ENCODE data around the gene PLCB1. TPM values are rescaled to one million over a fixed set of nuclear protein-coding genes. Genes with fewer than 3 reads are reported as not detected.

PLCB1 gene
- total RNA-seq, 2 experiments from 2014 or later = 6.1 to 6.2 TPM

- H3K36me3 Mint-ChIP-seq = no peaks in the 10 kb centered on the region
- DNase-seq (no peak), ATAC-seq (ENCODE audit: low read depth) (no peak)
- POLR2A ChIA-PET = no interaction called here
- H3K9me3 Mint-ChIP-seq = no peaks in the 10 kb centered on the region
- no peak overlapping the region for H3K4me3 Mint-ChIP-seq
- H3K27ac Mint-ChIP-seq = no peak overlapping the region
- no peaks in the 10 kb centered on the region for H3K4me1 Mint-ChIP-seq
- H3K27me3 Mint-ChIP-seq = no peaks in the 10 kb centered on the region
Observed at GRCh38 chr20:8756410-8756809, 624.3 kb downstream of the PLCB1 start.

DNA sequence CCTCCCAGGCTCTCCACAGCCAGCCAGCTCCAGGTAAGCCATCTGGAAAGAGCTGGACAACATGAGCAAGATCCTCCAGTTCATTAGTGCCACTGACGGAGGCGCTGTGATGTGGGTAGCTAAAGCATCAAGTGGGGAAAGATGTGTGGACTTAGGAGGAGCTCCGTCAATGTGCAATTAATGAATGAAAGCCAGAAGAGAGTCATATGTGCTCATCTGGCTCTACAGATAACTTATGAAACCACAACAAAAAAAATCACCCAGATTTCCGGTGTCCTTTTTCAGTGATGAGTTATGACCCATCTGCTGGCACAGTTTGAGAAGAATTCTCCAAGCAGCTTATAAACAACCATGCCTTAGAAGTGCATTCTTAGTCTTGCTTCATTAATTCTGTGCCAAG lies 625.1 kb downstream of the PLCB1 start:
- POLR2A ChIA-PET = no interaction called here
- H3K4me1 Mint-ChIP-seq = no peaks in the 10 kb centered on the region
- H3K27me3 Mint-ChIP-seq = no peaks in the 10 kb centered on the region
- no peaks in the 10 kb centered on the region for H3K36me3 Mint-ChIP-seq
- no peak overlapping the region for H3K27ac Mint-ChIP-seq
- no peak overlapping the region for H3K4me3 Mint-ChIP-seq
- DNase-seq = no peak
- no peak for ATAC-seq (ENCODE audit: low read depth)
- H3K9me3 Mint-ChIP-seq = no peaks in the 10 kb centered on the region

DNA sequence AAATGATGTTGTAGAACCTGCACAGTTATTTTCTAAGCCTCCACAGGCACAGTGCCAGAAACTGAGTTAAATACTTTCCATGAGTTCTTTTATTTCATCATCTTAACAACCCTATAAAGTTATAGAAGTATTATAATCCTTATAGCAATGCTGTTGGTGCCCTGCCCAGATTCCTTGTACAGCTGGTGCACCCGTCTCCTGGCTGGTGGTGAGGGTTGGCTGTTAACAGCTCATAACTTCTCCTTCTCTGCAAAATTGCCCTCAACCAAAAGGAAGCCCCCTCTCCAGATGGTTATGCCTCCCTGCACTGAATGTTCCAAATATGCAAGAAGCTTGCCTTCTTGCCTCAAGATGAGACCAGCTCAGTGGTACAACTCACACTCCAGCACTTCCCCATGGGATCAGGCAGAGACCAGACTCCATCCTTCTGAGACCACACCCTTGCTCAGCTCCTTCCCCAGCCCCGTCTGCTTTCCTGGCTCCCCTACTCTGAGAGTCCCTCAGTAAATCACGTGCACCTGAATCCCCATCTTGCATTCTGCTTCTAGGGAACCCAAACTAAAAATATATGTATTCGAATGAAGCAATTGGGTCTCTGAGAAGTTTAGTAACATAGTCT lies 632.4 kb downstream of the PLCB1 start:
- H3K36me3 Mint-ChIP-seq = no peaks in the 10 kb centered on the region
- H3K27me3 Mint-ChIP-seq = no peaks in the 10 kb centered on the region
- POLR2A ChIA-PET = no interaction called here
- ATAC-seq (ENCODE audit: low read depth) (no peak), DNase-seq (no peak)
- H3K27ac Mint-ChIP-seq = no peak overlapping the region
- peaks cover 4% of the 10 kb centered on the region for H3K4me1 Mint-ChIP-seq
- H3K9me3 Mint-ChIP-seq = no peaks in the 10 kb centered on the region
- no peak overlapping the region for H3K4me3 Mint-ChIP-seq

DNA sequence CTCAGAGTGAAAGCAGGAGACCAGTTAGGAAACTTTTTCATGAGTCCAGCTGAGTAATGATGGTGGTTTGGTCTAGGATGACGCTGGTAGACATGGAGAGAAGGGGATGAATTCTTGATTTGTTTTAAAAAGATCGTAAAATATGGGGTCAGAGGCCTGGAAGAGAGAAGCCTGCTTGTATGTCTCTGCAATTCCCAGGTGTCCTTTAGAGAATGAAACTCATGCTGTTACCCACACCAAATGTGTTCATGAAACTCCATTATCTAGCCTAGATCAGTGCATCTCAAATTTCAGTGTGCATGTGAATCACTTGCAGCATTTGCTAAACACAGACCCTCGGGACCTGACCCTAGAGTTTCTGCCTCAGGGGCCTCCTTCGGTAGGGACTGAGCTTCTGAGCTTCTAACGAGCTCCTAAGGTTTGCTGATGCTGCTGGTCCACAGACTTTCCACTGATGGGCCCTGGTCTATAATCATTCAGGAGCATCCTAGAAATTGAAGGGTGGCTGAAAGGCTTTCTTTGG lies 634.9 kb downstream of the PLCB1 start:
- no peaks in the 10 kb centered on the region for H3K36me3 Mint-ChIP-seq
- H3K27me3 Mint-ChIP-seq = no peaks in the 10 kb centered on the region
- H3K4me1 Mint-ChIP-seq = peaks cover 4% of the 10 kb centered on the region
- ATAC-seq (ENCODE audit: low read depth) (no peak), DNase-seq (no peak)
- POLR2A ChIA-PET = no interaction called here
- H3K27ac Mint-ChIP-seq = no peak overlapping the region
- H3K4me3 Mint-ChIP-seq = no peak overlapping the region
- H3K9me3 Mint-ChIP-seq = no peaks in the 10 kb centered on the region

- no peaks in the 10 kb centered on the region for H3K36me3 Mint-ChIP-seq
- POLR2A ChIA-PET = no interaction called here
- ATAC-seq (ENCODE audit: low read depth) (no peak), DNase-seq (no peak)
- H3K9me3 Mint-ChIP-seq = no peaks in the 10 kb centered on the region
- no peak overlapping the region for H3K27ac Mint-ChIP-seq
- H3K27me3 Mint-ChIP-seq = no peaks in the 10 kb centered on the region
- no peaks in the 10 kb centered on the region for H3K4me1 Mint-ChIP-seq
- no peak overlapping the region for H3K4me3 Mint-ChIP-seq
Observed at GRCh38 chr20:8774412-8774811, 642.3 kb downstream of the PLCB1 start.

- POLR2A ChIA-PET = no interaction called here
- H3K36me3 Mint-ChIP-seq = no peaks in the 10 kb centered on the region
- peaks cover 2% of the 10 kb centered on the region for H3K27me3 Mint-ChIP-seq
- no peak overlapping the region for H3K27ac Mint-ChIP-seq
- no peak overlapping the region for H3K4me3 Mint-ChIP-seq
- H3K4me1 Mint-ChIP-seq = no peaks in the 10 kb centered on the region
- DNase-seq (no peak), ATAC-seq (ENCODE audit: low read depth) (no peak)
- no peaks in the 10 kb centered on the region for H3K9me3 Mint-ChIP-seq
Observed at GRCh38 chr20:8777911-8778310, 645.8 kb downstream of the PLCB1 start.

GRCh38 chr20:8778387-8778786 lies 646.3 kb downstream of the PLCB1 start:
- DNase-seq (no peak), ATAC-seq (ENCODE audit: low read depth) (no peak)
- H3K27ac Mint-ChIP-seq = no peak overlapping the region
- H3K9me3 Mint-ChIP-seq = no peaks in the 10 kb centered on the region
- peaks cover 2% of the 10 kb centered on the region for H3K27me3 Mint-ChIP-seq
- H3K4me1 Mint-ChIP-seq = no peaks in the 10 kb centered on the region
- POLR2A ChIA-PET = no interaction called here
- H3K36me3 Mint-ChIP-seq = no peaks in the 10 kb centered on the region
- no peak overlapping the region for H3K4me3 Mint-ChIP-seq

GRCh38 chr20:8780915-8781314 lies 648.8 kb downstream of the PLCB1 start:
- no peak for ATAC-seq (ENCODE audit: low read depth)
- no peak overlapping the region for H3K27ac Mint-ChIP-seq

GRCh38 chr20:8782804-8783203 lies 650.7 kb downstream of the PLCB1 start:
- peaks cover 2% of the 10 kb centered on the region for H3K27me3 Mint-ChIP-seq
- POLR2A ChIA-PET = no interaction called here
- no peak for ATAC-seq (ENCODE audit: low read depth)
- H3K4me1 Mint-ChIP-seq = no peaks in the 10 kb centered on the region
- H3K36me3 Mint-ChIP-seq = no peaks in the 10 kb centered on the region
- H3K4me3 Mint-ChIP-seq = no peak overlapping the region
- DNase-seq = no peak
- H3K9me3 Mint-ChIP-seq = no peaks in the 10 kb centered on the region
- H3K27ac Mint-ChIP-seq = no peak overlapping the region

More at GRCh38 chr20:8780915-8781314, 648.8 kb downstream of the PLCB1 start:
- H3K4me1 Mint-ChIP-seq = no peaks in the 10 kb centered on the region
- no peak overlapping the region for H3K4me3 Mint-ChIP-seq
- H3K27me3 Mint-ChIP-seq = peaks cover 2% of the 10 kb centered on the region
- H3K9me3 Mint-ChIP-seq = no peaks in the 10 kb centered on the region
- H3K36me3 Mint-ChIP-seq = no peaks in the 10 kb centered on the region
- POLR2A ChIA-PET = no interaction called here
- no peak for DNase-seq

- H3K4me3 Mint-ChIP-seq = no peak overlapping the region
- H3K27ac Mint-ChIP-seq = no peak overlapping the region
- ATAC-seq (ENCODE audit: low read depth) (no peak), DNase-seq (no peak)
- no peaks in the 10 kb centered on the region for H3K4me1 Mint-ChIP-seq
- no peaks in the 10 kb centered on the region for H3K9me3 Mint-ChIP-seq
- peaks cover 2% of the 10 kb centered on the region for H3K27me3 Mint-ChIP-seq
- POLR2A ChIA-PET = no interaction called here
- H3K36me3 Mint-ChIP-seq = no peaks in the 10 kb centered on the region
Observed at GRCh38 chr20:8783734-8784133, 651.7 kb downstream of the PLCB1 start.

DNA sequence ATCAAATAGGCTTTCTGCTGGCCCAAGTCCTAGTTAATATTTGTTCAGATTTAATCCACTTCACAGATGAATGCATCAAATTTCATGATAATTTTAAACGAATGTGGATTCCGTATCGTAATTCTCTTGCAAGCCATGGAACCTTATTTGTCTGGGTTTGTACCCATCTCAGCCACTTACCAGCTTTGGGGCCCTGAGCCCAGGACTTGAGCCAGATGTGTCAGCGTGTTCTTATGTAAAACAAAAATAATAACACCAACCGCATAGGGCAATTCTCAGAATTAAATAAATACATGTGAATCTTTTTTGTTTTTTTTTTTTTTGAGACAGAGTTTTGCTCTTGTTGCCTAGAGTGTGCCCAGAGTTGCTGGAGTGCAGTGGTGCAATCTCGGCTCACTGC lies 654.3 kb downstream of the PLCB1 start:
- Mint-ChIP-seq H3K4me1 (no peaks in the 10 kb centered on the region), H3K9me3 (no peaks in the 10 kb centered on the region), H3K36me3 (no peaks in the 10 kb centered on the region), H3K27ac (no peak overlapping the region), H3K4me3 (no peak overlapping the region), H3K27me3 (peaks cover 2% of the 10 kb centered on the region)
- no peak for DNase-seq
- POLR2A ChIA-PET = no interaction called here
- ATAC-seq (ENCODE audit: low read depth) = no peak

DNA sequence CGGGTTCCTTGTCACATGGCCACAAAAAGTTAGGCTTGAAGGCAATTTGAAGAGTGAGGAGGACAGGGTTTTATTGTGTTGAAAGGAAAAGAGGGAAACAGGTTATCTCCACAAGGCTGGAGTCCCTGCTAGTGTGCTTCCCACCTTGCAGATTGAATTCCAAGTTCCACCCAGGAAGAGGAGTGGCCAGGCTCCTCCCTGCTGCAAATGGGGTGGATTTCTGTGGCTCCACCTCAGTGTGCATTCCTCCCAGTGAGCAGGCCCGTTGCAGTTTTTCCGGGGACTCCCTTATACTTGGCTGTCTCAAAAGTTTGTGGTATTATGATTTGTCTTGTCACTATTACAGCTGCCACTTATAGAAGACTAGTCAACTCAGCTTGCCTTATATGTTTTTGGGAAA lies 655.0 kb downstream of the PLCB1 start:
- Mint-ChIP-seq H3K27ac (no peak overlapping the region), H3K4me3 (no peak overlapping the region), H3K9me3 (no peaks in the 10 kb centered on the region), H3K4me1 (no peaks in the 10 kb centered on the region), H3K27me3 (peaks cover 2% of the 10 kb centered on the region), H3K36me3 (no peaks in the 10 kb centered on the region)
- no peak for ATAC-seq (ENCODE audit: low read depth)
- DNase-seq = no peak
- POLR2A ChIA-PET = no interaction called here

DNA sequence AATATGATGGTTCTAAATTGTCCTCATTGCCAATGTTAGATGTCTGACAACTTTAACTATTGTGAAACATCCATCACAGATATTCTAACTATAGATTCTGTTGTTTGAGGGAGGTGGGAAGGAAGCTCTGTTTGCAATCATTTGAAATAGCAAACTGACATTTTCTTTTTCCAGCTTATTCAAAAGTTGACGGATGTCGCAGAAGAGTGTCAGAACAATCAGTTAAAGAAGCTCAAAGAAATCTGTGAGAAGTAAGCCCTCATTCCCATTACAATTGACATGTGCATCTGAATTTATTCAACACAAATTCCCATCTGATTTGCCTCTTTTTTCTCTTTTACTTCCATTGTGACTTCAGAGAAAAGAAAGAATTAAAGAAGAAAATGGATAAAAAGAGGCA lies 656.2 kb downstream of the PLCB1 start:
- no peaks in the 10 kb centered on the region for H3K9me3 Mint-ChIP-seq
- no peak overlapping the region for H3K4me3 Mint-ChIP-seq
- no peaks in the 10 kb centered on the region for H3K36me3 Mint-ChIP-seq
- H3K27ac Mint-ChIP-seq = no peak overlapping the region
- H3K4me1 Mint-ChIP-seq = no peaks in the 10 kb centered on the region
- DNase-seq = no peak
- no peak for ATAC-seq (ENCODE audit: low read depth)
- POLR2A ChIA-PET = no interaction called here
- no peaks in the 10 kb centered on the region for H3K27me3 Mint-ChIP-seq

DNA sequence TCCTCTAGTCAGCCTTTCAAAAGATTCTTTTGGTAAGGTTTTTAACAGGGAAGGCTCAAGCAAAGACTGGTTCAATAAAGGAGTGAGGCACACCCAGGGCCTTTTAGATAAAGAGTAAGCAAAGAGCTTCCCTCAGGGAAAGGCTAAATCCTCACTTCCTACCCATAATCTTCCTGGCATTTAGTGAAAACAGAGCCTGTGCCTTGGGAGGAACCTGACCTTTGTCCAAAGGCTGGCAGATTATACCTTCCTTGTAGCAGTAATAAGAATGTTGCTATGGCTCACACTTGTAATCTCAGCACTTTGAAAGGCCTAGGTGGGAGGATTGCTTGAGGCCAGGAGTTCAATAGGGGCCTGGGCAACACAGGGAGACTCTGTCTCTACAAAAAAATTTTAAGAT lies 656.8 kb downstream of the PLCB1 start:
- Mint-ChIP-seq H3K27ac (no peak overlapping the region), H3K9me3 (no peaks in the 10 kb centered on the region), H3K4me3 (no peak overlapping the region), H3K27me3 (no peaks in the 10 kb centered on the region), H3K36me3 (no peaks in the 10 kb centered on the region), H3K4me1 (no peaks in the 10 kb centered on the region)
- no peak for ATAC-seq (ENCODE audit: low read depth)
- no peak for DNase-seq
- POLR2A ChIA-PET = no interaction called here

Data from activated naive CD8-positive, alpha-beta T cell treated with anti-CD3 and anti-CD28 coated beads, Interleukin-2, amount 10 ng/mL, durations not matched to agents 7 days and 5 days (primary cell).